ENCODE data around the gene TF.

GRCh38 chr3:133792171-133792763, 46.1 kb downstream of the TF start:
- no peak for TF ChIP-seq RAD21 (IDR thresholded peaks at IDR 0.05)
- no peak for TF ChIP-seq NR2F2 (IDR thresholded peaks at IDR 0.05)
- TF ChIP-seq REST (IDR thresholded peaks at IDR 0.05), result no peak
